NCI-H748 (cell line): ENCODE measurements around the gene RPLP2.

Experiments
- DNase-seq: peaks from one replicate; lab custom pipeline; 2025; ENCODE audit not compliant: unreplicated experiment; lab: John Stamatoyannopoulos, UW

The RPLP2 gene

GRCh38 chr11:803770-804598 is 5.8 kb upstream of the RPLP2 start:
- peak; percentile 78 for DNase-seq

- peak; percentile 59 for DNase-seq
Measured at GRCh38 chr11:804599-804964, 5.2 kb upstream of the RPLP2 start.

- no peak for DNase-seq
Measured at GRCh38 chr11:808427-809286, 1.1 kb upstream of the RPLP2 start.

- no peak for DNase-seq
Measured at GRCh38 chr11:810040-810567, 337 bp downstream of the RPLP2 start.

- DNase-seq = no peak
Measured at GRCh38 chr11:811446-812245, 1.9 kb downstream of the RPLP2 start.

- no peak for DNase-seq
Measured at GRCh38 chr11:812390-812789, 2.6 kb downstream of the RPLP2 start.

GRCh38 chr11:813072-813455 is 3.3 kb downstream of the RPLP2 start:
- DNase-seq = no peak

GRCh38 chr11:813456-814096 is 3.8 kb downstream of the RPLP2 start:
- no peak for DNase-seq

- DNase-seq = no peak
Measured at GRCh38 chr11:815675-816432, 6.1 kb downstream of the RPLP2 start.

- DNase-seq = no peak
Measured at GRCh38 chr11:816433-816779, 6.6 kb downstream of the RPLP2 start.

- DNase-seq = no peak
Measured at GRCh38 chr11:818396-819128, 8.8 kb downstream of the RPLP2 start, which contains the start of gene PNPLA2. Gene PNPLA2, plus strand, starts transcription at chr11:818914. Its CDS starts 805 bp downstream, at chr11:819719.

GRCh38 chr11:819129-819931 is 9.6 kb downstream of the RPLP2 start:
- peak; percentile 92 for DNase-seq

- peak; percentile 93 for DNase-seq
Measured at GRCh38 chr11:819943-820649, 10.3 kb downstream of the RPLP2 start.

GRCh38 chr11:820655-821511 is 11.1 kb downstream of the RPLP2 start:
- no peak for DNase-seq

- no peak for DNase-seq
Measured at GRCh38 chr11:821512-822371, 12.0 kb downstream of the RPLP2 start.
